Stimulated activated naive CD8-positive, alpha-beta T cell treated with anti-CD3 and anti-CD28 coated beads, Interleukin-15, Interleukin-2, amounts not matched to agents 100 ng/mL and 50 ng/mL, for 24 hours (primary cell): ENCODE measurements around the gene NME8.

Source experiments
- H3K27ac Mint-ChIP-seq: one replicate; pipeline ENCODE4 v1.8.0; 2021; ENCODE audit warnings: mild to moderate bottlenecking, mixed read lengths
- H3K27me3 Mint-ChIP-seq: one replicate; pipeline ENCODE4 v1.8.0; 2021; ENCODE audit warnings: mixed read lengths
- H3K36me3 Mint-ChIP-seq: one replicate; pipeline ENCODE4 v1.8.0; 2021; ENCODE audit warnings: low read depth, mixed read lengths
- H3K4me1 Mint-ChIP-seq: one replicate; pipeline ENCODE4 v1.8.0; 2021; ENCODE audit warnings: low read depth, mixed read lengths
- H3K4me3 Mint-ChIP-seq: one replicate; pipeline ENCODE4 v1.8.0; 2021; ENCODE audit warnings: mild to moderate bottlenecking, mixed read lengths
- H3K9me3 Mint-ChIP-seq: one replicate; pipeline ENCODE4 v1.8.0; 2021; ENCODE audit warnings: mixed read lengths

The NME8 gene

DNA sequence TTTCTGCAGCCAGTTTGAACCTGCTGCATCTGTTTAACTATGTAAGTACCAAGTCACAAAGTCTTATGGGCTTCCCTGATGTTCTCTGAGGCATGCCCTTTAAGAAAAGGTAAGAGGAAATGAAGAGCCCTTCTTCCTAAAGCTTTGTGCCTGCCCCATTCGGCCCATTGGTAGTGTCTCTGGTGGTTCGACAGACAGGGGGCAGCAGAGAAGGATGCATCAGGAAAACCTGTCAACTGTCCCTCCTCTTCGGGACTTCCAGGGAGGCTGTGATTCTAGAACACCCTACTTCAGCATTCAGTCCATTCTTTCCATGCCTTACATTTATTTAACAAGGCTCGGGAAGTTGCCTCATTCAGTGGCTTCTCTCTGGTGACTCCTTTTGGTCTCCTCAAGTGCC lies 70.1 kb downstream of the NME8 start:
- Mint-ChIP-seq H3K4me3 (no peak overlapping the region), H3K27ac (no peak overlapping the region), H3K4me1 (peaks cover 29% of the 10 kb centered on the region), H3K9me3 (no peaks in the 10 kb centered on the region), H3K36me3 (no peaks in the 10 kb centered on the region), H3K27me3 (peaks cover 77% of the 10 kb centered on the region)

DNA sequence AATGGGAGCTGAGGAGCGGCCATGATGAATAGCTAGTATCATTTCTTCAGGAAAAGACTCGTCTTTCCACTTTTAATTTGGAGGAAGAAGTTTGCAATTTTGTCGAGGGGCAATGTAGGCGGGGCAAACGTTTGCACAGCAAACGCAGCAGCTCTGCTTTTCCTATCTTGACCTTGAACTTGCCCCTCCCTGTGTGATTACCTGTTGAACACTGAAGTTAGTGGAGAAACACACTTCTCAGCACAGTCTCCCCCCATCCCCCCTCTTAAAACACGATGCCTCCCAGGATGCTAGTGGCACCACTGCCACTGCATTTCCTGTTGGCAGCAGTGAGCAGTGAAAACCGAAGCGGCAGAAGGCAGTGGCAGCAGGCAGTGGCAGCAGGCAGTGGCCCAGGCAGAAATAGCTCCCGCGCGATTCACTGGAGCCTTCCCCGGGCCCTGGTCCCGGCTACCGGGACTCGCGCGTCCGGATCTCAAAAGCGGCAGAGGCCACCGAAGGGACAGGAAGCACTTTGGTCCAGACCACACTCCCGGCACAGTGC lies 72.0 kb downstream of the NME8 start, which contains the start of gene EPDR1:
Gene EPDR1, plus strand, starts transcription at position 336 of the 544 bp plus-strand sequence. CDS start 300 bp downstream, outside the sequence.
- Mint-ChIP-seq H3K27ac (peak within 1 kb of the TSS; percentile 58), H3K4me3 (peak within 1 kb of the TSS; percentile 79), H3K36me3 (no peaks in the 10 kb centered on the region), H3K4me1 (peaks cover 29% of the 10 kb centered on the region), H3K27me3 (peaks cover 71% of the 10 kb centered on the region), H3K9me3 (no peaks in the 10 kb centered on the region)

DNA sequence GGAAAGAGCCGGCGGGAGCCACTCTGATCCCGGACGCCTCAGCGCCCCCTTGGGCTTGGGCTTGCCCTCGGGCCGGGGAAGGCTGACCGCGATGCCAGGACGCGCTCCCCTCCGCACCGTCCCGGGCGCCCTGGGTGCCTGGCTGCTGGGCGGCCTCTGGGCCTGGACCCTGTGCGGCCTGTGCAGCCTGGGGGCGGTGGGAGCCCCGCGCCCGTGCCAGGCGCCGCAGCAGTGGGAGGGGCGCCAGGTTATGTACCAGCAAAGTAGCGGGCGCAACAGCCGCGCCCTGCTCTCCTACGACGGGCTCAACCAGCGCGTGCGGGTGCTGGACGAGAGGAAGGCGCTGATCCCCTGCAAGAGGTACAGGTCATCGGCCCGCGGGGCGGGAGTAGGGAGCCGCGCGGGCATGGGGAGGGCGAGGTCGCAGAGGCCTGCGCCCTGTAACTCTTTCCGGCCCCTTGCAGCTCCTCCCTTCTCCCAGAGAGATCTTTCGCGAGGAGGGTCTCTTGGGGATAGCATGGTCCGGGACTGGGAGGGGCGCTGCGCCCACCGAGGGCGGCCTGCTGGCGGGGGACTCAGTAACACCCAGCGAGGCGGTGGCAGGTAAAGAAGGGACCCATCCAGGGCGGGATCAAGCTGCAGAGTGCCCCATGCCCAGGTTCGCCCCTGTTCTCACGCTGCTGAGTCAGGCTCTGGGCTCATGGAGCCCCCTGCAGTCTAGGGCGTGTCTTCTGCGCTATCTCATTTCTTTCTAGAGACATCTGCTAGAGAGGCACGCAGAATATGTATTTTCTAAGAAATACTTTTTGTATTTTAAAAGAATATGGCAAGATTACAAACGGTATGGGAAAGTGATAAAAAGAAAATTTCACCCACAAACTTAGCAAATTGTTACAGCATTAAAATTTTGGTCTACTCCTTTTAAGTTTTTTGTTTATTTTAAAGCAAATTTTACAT lies 72.7 kb downstream of the NME8 start:
- Mint-ChIP-seq H3K9me3 (no peaks in the 10 kb centered on the region), H3K4me3 (peak overlapping the region; percentile 79), H3K27ac (no peak overlapping the region), H3K36me3 (no peaks in the 10 kb centered on the region), H3K4me1 (peaks cover 23% of the 10 kb centered on the region), H3K27me3 (peaks cover 66% of the 10 kb centered on the region)

DNA sequence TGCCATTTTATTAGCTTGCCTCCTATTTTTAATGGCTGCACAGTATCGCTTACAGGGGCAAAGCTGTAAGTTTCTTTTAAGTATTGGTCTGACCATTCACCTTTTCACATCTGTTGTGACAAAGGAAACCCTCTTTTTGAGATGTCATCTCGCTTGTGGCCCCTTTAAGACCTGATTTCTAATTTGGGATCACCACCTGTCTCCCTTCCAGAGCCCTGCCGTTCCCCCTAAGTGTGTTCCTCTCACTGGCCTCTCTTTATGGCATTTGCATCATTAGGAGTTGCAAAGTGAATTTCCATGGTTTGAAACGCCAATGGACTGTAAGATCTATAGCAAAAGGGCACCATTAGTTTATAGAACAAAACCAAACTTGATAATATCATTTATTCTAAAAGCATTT lies 73.5 kb downstream of the NME8 start:
- Mint-ChIP-seq H3K27me3 (peaks cover 63% of the 10 kb centered on the region), H3K9me3 (no peaks in the 10 kb centered on the region), H3K27ac (no peak overlapping the region), H3K4me1 (peaks cover 20% of the 10 kb centered on the region), H3K4me3 (peak overlapping the region; percentile 75), H3K36me3 (no peaks in the 10 kb centered on the region)

DNA sequence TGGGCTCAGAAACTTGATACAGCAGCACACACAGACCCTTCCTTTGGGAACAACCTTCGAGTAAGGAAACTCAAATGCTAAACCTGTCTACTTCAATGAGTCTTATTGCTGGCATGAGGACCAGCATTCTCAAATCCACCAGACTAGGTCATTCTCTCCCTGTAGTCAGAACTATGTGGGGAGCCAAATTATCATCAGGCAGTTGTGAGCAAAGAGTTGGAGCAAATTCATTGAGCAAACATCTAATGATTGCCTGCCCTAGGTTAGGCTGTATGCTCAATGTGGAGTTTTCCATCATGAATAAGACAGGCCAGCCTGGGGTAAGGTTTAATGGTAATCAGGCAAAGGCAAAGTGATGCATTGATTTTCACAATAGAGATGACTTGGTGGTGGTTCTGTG lies 75.6 kb downstream of the NME8 start:
- H3K36me3 Mint-ChIP-seq, result no peaks in the 10 kb centered on the region
- no peak overlapping the region for H3K27ac Mint-ChIP-seq
- H3K9me3 Mint-ChIP-seq, result no peaks in the 10 kb centered on the region
- H3K4me1 Mint-ChIP-seq, result peaks cover 16% of the 10 kb centered on the region
- peaks cover 45% of the 10 kb centered on the region for H3K27me3 Mint-ChIP-seq
- H3K4me3 Mint-ChIP-seq, result no peak overlapping the region

DNA sequence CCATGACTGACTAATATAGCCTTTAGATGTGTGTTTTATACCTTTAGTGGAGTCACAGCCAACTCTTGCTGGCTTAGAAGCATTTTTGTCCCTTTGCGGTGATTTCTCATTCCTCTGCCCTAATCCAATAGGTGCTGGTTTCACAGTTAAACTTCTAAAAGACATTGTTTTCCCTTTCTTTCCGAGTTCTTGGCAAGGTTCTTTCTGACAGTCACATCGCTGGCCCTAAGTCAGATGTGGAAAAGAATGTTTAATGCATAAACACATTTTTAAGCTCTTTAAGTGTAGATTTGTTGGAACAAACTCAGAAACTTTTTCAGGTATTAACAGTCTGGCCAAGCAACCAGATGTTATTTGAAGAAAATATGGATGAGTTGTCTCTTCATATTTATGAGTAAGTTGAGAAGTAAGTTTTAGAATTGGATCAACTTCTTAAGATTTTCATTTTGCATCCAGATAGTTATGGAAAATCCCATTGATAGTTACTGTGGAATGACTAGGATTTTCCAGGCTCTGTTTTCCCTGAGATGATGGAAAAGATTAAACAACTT lies 76.2 kb downstream of the NME8 start:
- H3K9me3 Mint-ChIP-seq, result no peaks in the 10 kb centered on the region
- no peak overlapping the region for H3K27ac Mint-ChIP-seq
- H3K27me3 Mint-ChIP-seq, result peaks cover 39% of the 10 kb centered on the region
- no peak overlapping the region for H3K4me3 Mint-ChIP-seq
- no peaks in the 10 kb centered on the region for H3K36me3 Mint-ChIP-seq
- H3K4me1 Mint-ChIP-seq, result peaks cover 16% of the 10 kb centered on the region

DNA sequence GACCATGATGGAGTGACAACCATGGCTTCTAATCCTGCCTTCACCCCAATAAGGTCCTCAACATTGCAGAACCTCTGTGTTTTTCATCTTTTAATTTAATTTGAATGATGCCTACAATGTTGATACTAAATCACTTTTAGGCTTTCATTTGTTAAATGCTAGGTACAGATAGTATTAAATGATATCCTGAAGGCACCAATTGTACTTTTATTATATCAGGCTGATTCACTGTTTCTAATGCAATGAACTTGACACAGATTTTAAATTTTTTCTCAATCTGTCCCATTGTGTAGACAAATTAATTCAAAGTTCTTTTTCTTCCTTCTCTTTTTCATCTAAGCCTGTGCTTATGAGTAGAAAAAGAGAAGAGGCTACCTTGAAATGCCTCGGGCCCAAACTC lies 77.2 kb downstream of the NME8 start:
- H3K27ac Mint-ChIP-seq, result no peak overlapping the region
- H3K4me3 Mint-ChIP-seq, result no peak overlapping the region
- peaks cover 10% of the 10 kb centered on the region for H3K4me1 Mint-ChIP-seq
- peaks cover 29% of the 10 kb centered on the region for H3K27me3 Mint-ChIP-seq
- H3K9me3 Mint-ChIP-seq, result no peaks in the 10 kb centered on the region
- no peaks in the 10 kb centered on the region for H3K36me3 Mint-ChIP-seq

DNA sequence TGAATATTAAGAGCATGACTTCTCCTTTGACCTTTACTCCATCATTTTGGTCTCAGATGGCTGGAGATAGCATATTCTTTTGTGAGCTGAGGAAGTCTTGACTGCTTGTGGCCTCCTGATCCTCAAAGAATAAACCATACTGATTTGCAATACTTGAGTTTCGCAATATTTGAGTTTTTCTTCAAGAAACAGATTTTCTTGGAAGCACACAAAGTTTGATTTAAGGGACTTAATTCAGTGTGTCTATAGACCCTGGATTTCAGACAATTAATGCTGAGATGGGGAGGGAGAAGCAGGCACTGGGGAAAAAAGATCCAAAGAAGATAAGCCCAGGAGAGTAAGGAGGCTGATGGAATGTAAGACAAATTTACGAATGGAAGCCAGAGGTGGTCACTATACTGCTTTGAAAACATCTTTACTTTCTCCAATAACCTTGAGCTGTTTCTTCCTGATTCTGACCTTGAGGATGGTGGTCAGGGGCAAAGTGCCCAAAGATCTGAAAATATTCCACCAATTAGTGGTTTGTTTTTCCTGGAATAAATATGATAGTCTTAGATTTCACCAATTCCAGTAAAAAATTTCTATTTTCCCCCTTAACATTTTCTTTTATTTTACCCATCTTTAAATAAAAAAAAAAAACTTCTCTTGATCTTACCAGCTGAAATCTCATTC lies 79.5 kb downstream of the NME8 start:
- H3K4me1 Mint-ChIP-seq, result no peaks in the 10 kb centered on the region
- peaks cover 19% of the 10 kb centered on the region for H3K27me3 Mint-ChIP-seq
- no peak overlapping the region for H3K4me3 Mint-ChIP-seq
- no peaks in the 10 kb centered on the region for H3K9me3 Mint-ChIP-seq
- H3K27ac Mint-ChIP-seq, result no peak overlapping the region
- H3K36me3 Mint-ChIP-seq, result no peaks in the 10 kb centered on the region

DNA sequence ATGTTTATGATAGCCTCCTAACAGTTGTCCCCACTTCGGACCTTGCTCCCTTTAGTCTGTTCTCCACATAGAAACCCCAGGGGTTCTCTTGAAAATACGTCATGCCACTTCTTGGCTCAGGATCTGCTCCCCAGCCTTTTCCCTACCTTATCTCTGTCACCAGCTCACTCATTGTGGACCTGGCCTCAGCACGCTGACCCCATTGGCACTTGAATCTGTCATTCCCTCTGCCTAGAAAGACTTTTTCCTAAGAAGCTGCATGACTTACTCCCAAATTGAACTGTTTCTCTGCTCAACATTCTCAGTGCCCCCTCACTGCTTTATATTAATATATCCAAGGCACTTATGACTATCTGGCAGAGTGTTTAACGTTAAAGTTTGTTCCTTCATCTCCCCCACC lies 80.5 kb downstream of the NME8 start:
- no peaks in the 10 kb centered on the region for H3K4me1 Mint-ChIP-seq
- H3K27me3 Mint-ChIP-seq, result peaks cover 13% of the 10 kb centered on the region
- no peak overlapping the region for H3K4me3 Mint-ChIP-seq
- H3K27ac Mint-ChIP-seq, result no peak overlapping the region
- no peaks in the 10 kb centered on the region for H3K9me3 Mint-ChIP-seq
- H3K36me3 Mint-ChIP-seq, result no peaks in the 10 kb centered on the region

DNA sequence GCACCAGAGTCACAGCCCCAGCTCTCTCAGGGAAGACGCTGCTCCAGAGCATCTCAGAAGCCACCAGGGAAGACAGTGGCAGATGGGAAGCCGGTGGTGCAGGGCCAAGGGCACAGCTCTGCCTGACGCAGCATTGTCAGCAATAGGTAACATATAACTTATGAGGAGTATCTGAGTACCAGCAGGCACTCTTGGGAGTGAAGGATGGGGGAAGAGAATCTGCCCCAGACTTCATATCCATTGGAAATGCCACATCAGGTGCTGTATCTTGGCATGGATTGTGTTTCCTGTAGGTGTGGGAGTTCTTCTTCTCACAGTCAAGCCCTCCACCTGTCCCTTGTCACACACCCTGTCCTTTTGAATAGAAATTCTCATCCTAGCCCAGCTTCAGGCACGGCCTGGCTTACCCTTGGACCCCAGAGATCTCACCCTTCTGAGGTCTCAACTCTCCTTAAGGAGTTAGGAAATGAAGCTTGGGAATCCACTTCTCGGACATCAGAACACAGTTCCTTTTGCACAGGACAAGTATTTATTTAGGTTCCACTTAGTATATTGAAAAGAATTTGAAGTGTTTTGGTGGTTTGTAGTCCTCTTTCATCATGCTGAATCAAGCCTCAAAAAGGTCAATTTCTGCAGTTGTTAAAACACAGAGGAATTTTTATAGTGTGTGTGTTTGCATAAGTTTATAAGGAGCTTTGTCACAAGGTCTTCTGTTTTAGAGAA lies 82.0 kb downstream of the NME8 start:
- H3K27ac Mint-ChIP-seq, result no peak overlapping the region
- no peak overlapping the region for H3K4me3 Mint-ChIP-seq
- no peaks in the 10 kb centered on the region for H3K36me3 Mint-ChIP-seq
- H3K9me3 Mint-ChIP-seq, result no peaks in the 10 kb centered on the region
- peaks cover 3% of the 10 kb centered on the region for H3K27me3 Mint-ChIP-seq
- H3K4me1 Mint-ChIP-seq, result no peaks in the 10 kb centered on the region

DNA sequence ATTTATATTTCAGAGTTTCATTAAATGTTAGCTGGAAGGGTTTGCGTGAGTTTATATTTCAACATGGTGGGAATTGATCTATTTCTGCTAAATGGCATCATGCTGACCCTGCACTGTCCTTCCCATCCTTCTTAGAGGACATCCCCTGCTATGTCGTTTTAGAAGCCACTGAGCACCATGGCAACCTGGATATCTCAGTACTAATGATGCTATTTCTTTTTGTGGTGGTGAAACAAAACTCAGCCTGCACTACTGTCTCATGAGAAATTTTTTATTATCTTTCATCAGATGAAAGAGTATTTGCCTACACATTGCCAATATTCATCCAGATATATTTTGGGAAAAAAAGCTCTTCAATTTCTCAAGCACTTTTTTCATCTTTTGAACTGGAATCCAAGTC lies 84.1 kb downstream of the NME8 start:
- Mint-ChIP-seq H3K27me3 (no peaks in the 10 kb centered on the region), H3K9me3 (peaks cover 11% of the 10 kb centered on the region), H3K36me3 (no peaks in the 10 kb centered on the region), H3K27ac (no peak overlapping the region), H3K4me3 (no peak overlapping the region), H3K4me1 (no peaks in the 10 kb centered on the region)

DNA sequence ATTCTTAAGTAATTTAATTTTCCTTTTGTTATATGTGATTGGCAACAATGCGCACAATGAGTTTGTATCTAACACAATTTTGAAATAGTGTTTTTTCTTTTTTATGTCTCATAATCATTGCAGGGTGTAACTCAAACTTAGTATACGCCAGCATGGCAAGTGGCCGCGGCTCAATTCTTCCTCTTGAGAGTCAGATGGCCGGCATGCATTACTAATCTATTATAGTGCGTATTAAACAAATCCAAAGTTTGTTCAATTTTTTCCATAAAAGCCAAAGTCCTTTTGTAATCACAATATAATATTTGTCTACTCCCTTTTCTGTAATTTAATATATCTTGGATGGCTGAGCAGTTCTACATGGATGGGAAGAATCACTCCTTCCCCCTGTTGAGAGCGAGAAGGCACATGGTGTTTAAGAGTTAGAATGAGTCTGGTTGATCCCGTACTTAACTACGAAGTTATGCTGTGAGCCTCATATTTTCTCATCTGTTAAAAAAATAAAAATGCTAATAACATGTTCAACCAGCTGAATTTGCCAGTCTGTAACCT lies 84.7 kb downstream of the NME8 start:
- Mint-ChIP-seq H3K9me3 (peaks cover 11% of the 10 kb centered on the region), H3K4me1 (no peaks in the 10 kb centered on the region), H3K27ac (no peak overlapping the region), H3K27me3 (no peaks in the 10 kb centered on the region), H3K4me3 (no peak overlapping the region), H3K36me3 (no peaks in the 10 kb centered on the region)

DNA sequence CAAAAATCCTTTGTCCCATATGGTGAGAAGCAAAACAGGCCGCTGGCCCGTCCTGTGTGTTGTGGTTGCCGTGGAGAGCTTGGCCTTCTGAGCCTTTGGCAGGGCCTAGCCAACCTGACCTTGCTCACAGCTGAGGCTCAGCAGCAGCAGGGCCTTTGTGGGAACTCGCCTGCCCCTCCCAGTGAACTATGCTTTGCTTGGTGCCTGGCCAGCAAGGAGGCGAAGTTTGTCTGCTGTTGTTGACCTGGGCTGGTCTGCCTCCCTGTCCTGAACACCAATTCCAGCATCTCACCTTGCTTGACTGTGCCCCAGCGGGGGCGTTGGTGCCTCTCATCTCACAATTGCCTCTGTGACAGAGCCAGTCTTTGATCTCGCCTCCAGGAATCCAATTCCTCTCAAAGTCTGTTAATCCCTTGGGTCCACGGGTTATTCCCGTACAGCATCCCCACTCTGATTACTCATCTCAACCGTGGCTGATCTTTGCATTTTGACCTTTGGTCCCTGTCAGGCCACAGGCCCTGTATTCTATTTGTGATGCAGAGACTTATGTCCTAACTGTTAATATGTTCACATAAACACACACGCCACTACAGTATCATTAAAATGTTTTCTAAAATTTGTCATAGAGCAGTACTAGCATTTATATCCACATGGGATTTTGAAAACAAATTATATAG lies 94.7 kb downstream of the NME8 start:
- no peak overlapping the region for H3K27ac Mint-ChIP-seq

More for the DNA sequence above, 94.7 kb downstream of the NME8 start:
- no peaks in the 10 kb centered on the region for H3K36me3 Mint-ChIP-seq
- H3K4me3 Mint-ChIP-seq, result no peak overlapping the region
- H3K4me1 Mint-ChIP-seq, result no peaks in the 10 kb centered on the region
- H3K27me3 Mint-ChIP-seq, result no peaks in the 10 kb centered on the region
- H3K9me3 Mint-ChIP-seq, result no peaks in the 10 kb centered on the region
